Trophoblast cell (in vitro differentiated cells and primary cell): ENCODE data around the gene RHPN2.

Experiments
- DNase-seq, 2 donors: peaks; one replicate each; pipeline ENCODE4 v3.0.0-alpha.2; 2016
- H2AFZ ChIP-seq: 2 replicates; pipeline ENCODE4 v1.6.1; 2013; ENCODE audit warnings: low read length, moderate library complexity, mild to moderate bottlenecking; ENCODE audit not compliant: insufficient read depth, poor library complexity
- H2AK5ac ChIP-seq: 2 replicates; pipeline ENCODE4 v1.6.1; 2013; ENCODE audit warnings: mild to moderate bottlenecking, low read length
- H2BK120ac ChIP-seq: 2 replicates; pipeline ENCODE4 v1.6.1; 2013; ENCODE audit warnings: low read length, mild to moderate bottlenecking, moderate library complexity; ENCODE audit not compliant: insufficient read depth, poor library complexity
- H2BK12ac ChIP-seq: 2 replicates; pipeline ENCODE4 v1.6.1; 2013; ENCODE audit warnings: mild to moderate bottlenecking, low read length, moderate library complexity
- H2BK5ac ChIP-seq: 2 replicates; pipeline ENCODE4 v1.6.1; 2013; ENCODE audit warnings: low read length, low read depth, moderate library complexity, mild to moderate bottlenecking; ENCODE audit not compliant: poor library complexity
- H3K14ac ChIP-seq: 2 replicates; pipeline ENCODE4 v1.6.1; 2013; ENCODE audit warnings: mild to moderate bottlenecking, low read length
- H3K18ac ChIP-seq: 2 replicates; pipeline ENCODE4 v1.6.1; 2013; ENCODE audit warnings: mild to moderate bottlenecking, low read length
- H3K23ac ChIP-seq: 2 replicates; pipeline ENCODE4 v1.6.1; 2013; ENCODE audit warnings: low read length
- H3K27ac ChIP-seq: 2 replicates; pipeline ENCODE4 v1.5.1; 2013; ENCODE audit warnings: low read depth, mild to moderate bottlenecking, inconsistent platforms, low read length, moderate library complexity
- H3K27me3 ChIP-seq: 2 replicates; pipeline ENCODE4 v1.6.1; 2013; ENCODE audit warnings: inconsistent platforms, mild to moderate bottlenecking, low read length, moderate library complexity; ENCODE audit not compliant: insufficient read depth
- H3K36me3 ChIP-seq, 2 experiments: 1 replicate in 1 of 2; 2 replicates in 1 of 2; pipeline ENCODE4 v1.6.1; 2013; ENCODE audit warnings: low read length in 2 of 2, mild to moderate bottlenecking in 2 of 2, moderate library complexity in 1 of 2; ENCODE audit not compliant: insufficient read depth in 2 of 2, control insufficient read depth in 1 of 2
- H3K4ac ChIP-seq: 2 replicates; pipeline ENCODE4 v1.6.1; 2013; ENCODE audit warnings: low read depth, mild to moderate bottlenecking, low read length, moderate library complexity
- H3K4me1 ChIP-seq, 2 experiments: 1 replicate in 1 of 2; 2 replicates in 1 of 2; pipeline ENCODE4 v1.6.1; 2013; ENCODE audit warnings: low read length in 2 of 2, mild to moderate bottlenecking in 2 of 2, moderate library complexity in 1 of 2; ENCODE audit not compliant: insufficient read depth in 2 of 2, control insufficient read depth in 1 of 2
- H3K4me2 ChIP-seq: 2 replicates; pipeline ENCODE4 v1.6.1; 2013; ENCODE audit warnings: inconsistent platforms, mild to moderate bottlenecking, low read length, moderate library complexity
- H3K4me3 ChIP-seq: 2 replicates; pipeline ENCODE4 v1.5.1; 2013; ENCODE audit warnings: mild to moderate bottlenecking, low read depth, low read length, inconsistent platforms
- H3K79me1 ChIP-seq: one replicate; pipeline ENCODE4 v1.6.1; 2013; ENCODE audit warnings: low read length
- H3K79me2 ChIP-seq: 2 replicates; pipeline ENCODE4 v1.6.1; 2013; ENCODE audit warnings: low read length, mild to moderate bottlenecking; ENCODE audit not compliant: control insufficient read depth, insufficient read depth, poor library complexity
- H3K9ac ChIP-seq: 2 replicates; pipeline ENCODE4 v1.6.1; 2013; ENCODE audit warnings: mild to moderate bottlenecking, low read length
- H3K9me3 ChIP-seq: 2 replicates; pipeline ENCODE4 v1.6.1; 2013; ENCODE audit warnings: low read depth, mild to moderate bottlenecking, control low read depth, inconsistent platforms, low read length; ENCODE audit not compliant: insufficient read depth
- H4K12ac ChIP-seq: 2 replicates; pipeline ENCODE4 v1.6.1; 2013; ENCODE audit warnings: low read depth, mild to moderate bottlenecking, low read length, moderate library complexity
- H4K8ac ChIP-seq: 2 replicates; pipeline ENCODE4 v1.6.1; 2013; ENCODE audit warnings: low read depth, mild to moderate bottlenecking, low read length, moderate library complexity
- H4K91ac ChIP-seq: one replicate; pipeline ENCODE4 v1.6.1; 2013; ENCODE audit warnings: low read depth, mild to moderate bottlenecking, low read length, moderate library complexity
- WGBS: extraction: QIAGEN DNeasy Blood & Tissue Kit; methylation state at CpG from one replicate; pipeline ENCODE4 v1.1.7; 2013; ENCODE audit warnings: missing lambda C conversion rate; ENCODE audit not compliant: insufficient read length, insufficient coverage; ENCODE audit errors: extremely low coverage; 5-methylcytosine and 5-hydroxymethylcytosine counted together

Gene RHPN2

DNA sequence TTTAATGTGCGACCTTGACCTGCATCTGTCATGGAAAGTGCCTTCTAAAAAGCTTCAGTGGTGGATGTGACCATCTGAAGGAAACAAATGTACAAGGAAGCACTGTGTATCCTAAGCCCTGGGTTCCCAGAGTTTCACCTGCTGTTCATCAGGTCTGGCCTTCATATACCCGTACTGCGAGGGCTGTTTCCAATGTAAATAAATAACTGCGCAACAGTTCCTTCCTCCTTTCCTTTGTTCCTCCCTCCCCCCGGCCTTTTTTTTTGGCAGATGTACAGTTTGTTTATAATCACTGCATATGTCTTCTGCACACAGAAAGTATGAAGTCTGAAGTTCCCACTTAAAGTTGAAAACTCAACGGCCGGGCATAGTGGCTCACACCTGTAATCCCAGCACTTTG, 87.4 kb downstream of the RHPN2 start:
- Histone ChIP-seq H2BK5ac (no peak overlapping the region), H4K8ac (no peak overlapping the region), H3K4me3 (no peak overlapping the region), H3K4me2 (no peak overlapping the region), H4K12ac (no peak overlapping the region), H2BK12ac (no peak overlapping the region), H3K79me1 (peaks cover 1% of the 10 kb centered on the region), H3K23ac (no peak overlapping the region), H3K9ac (peak overlapping the region; percentile 21), H3K4ac (no peak overlapping the region), H3K9me3 (no peaks in the 10 kb centered on the region), H3K4me1 (no peaks in the 10 kb centered on the region), H2AFZ (no peak overlapping the region), H3K36me3 (peaks cover 4 to 5% of the 10 kb centered on the region in 2 experiments), H3K27ac (no peak overlapping the region), H3K27me3 (no peaks in the 10 kb centered on the region), H2BK120ac (no peak overlapping the region), H2AK5ac (no peak overlapping the region), H4K91ac (no peak overlapping the region), H3K18ac (no peak overlapping the region), H3K79me2 (no peaks in the 10 kb centered on the region), H3K14ac (no peak overlapping the region)
- WGBS, result no CpG with 5 or more reads among the region's 7 CpGs
- no peak for DNase-seq

GRCh38 chr19:32976223-32976805, 88.4 kb downstream of the RHPN2 start:
- H2BK5ac ChIP-seq, result no peak overlapping the region
- no peak overlapping the region for H4K12ac ChIP-seq
- no peak overlapping the region for H2AFZ ChIP-seq
- H4K8ac ChIP-seq, result no peak overlapping the region
- H3K4me1 ChIP-seq, result no peaks in the 10 kb centered on the region
- H2BK12ac ChIP-seq, result no peak overlapping the region
- H4K91ac ChIP-seq, result no peak overlapping the region
- no peak overlapping the region for H3K14ac ChIP-seq
- H2BK120ac ChIP-seq, result no peak overlapping the region
- H3K18ac ChIP-seq, result no peak overlapping the region
- H3K9ac ChIP-seq, result no peak overlapping the region
- no peak overlapping the region for H3K23ac ChIP-seq
- no peak overlapping the region for H3K4me3 ChIP-seq
- no peak overlapping the region for H3K27ac ChIP-seq
- H3K79me1 ChIP-seq, result peaks cover 3% of the 10 kb centered on the region
- peaks cover 4 to 5% of the 10 kb centered on the region in 2 experiments for H3K36me3 ChIP-seq
- DNase-seq, result peak; percentile 77 to 93
- no peaks in the 10 kb centered on the region for H3K9me3 ChIP-seq
- no peak overlapping the region for H2AK5ac ChIP-seq
- no peak overlapping the region for H3K4ac ChIP-seq
- WGBS, result no CpG with 5 or more reads among the region's 14 CpGs
- peaks cover under 1% of the 10 kb centered on the region for H3K79me2 ChIP-seq
- no peaks in the 10 kb centered on the region for H3K27me3 ChIP-seq
- H3K4me2 ChIP-seq, result no peak overlapping the region

- H2BK120ac ChIP-seq, result no peak within 1 kb of the TSS
- H4K12ac ChIP-seq, result peak within 1 kb of the TSS; percentile 33
- WGBS, result no CpG with 5 or more reads among the region's 57 CpGs
- no peak within 1 kb of the TSS for H3K27ac ChIP-seq
- peak within 1 kb of the TSS; percentile 84 for H3K4ac ChIP-seq
- H2AK5ac ChIP-seq, result peak within 1 kb of the TSS; percentile 59
- no peaks in the 10 kb centered on the region for H3K27me3 ChIP-seq
- H3K9ac ChIP-seq, result peak within 1 kb of the TSS; percentile 71
- H3K23ac ChIP-seq, result no peak within 1 kb of the TSS
- H3K18ac ChIP-seq, result peak within 1 kb of the TSS; percentile 14
- H4K91ac ChIP-seq, result peak within 1 kb of the TSS; percentile 40
- H3K4me3 ChIP-seq, result peak within 1 kb of the TSS; percentile 85
- H3K79me1 ChIP-seq, result peaks cover 3% of the 10 kb centered on the region
- H3K9me3 ChIP-seq, result no peaks in the 10 kb centered on the region
- H3K14ac ChIP-seq, result peak within 1 kb of the TSS; percentile 1
- no peak within 1 kb of the TSS for H2BK12ac ChIP-seq
- H4K8ac ChIP-seq, result peak within 1 kb of the TSS; percentile 82
- H2AFZ ChIP-seq, result peak within 1 kb of the TSS; percentile 4
- peak; percentile 99 to 100 for DNase-seq
- H3K4me1 ChIP-seq, result peaks cover 3 to 4% of the 10 kb centered on the region in 2 experiments
- peak within 1 kb of the TSS; percentile 82 for H3K4me2 ChIP-seq
- peak within 1 kb of the TSS; percentile 7 for H2BK5ac ChIP-seq
- H3K79me2 ChIP-seq, result peaks cover 4% of the 10 kb centered on the region
- H3K36me3 ChIP-seq, result peaks cover 8 to 11% of the 10 kb centered on the region in 2 experiments
These were observed 92.8 kb downstream of the RHPN2 start, which contains the start of the genes CEP89 and FAAP24 for GRCh38 chr19:32971715-32972540. Gene CEP89, minus strand, starts transcription at chr19:32971958. Its CDS starts 84 bp downstream, at chr19:32971874. Gene FAAP24, plus strand, starts transcription at chr19:32972242. Its CDS starts 955 bp downstream, at chr19:32973197.

DNA sequence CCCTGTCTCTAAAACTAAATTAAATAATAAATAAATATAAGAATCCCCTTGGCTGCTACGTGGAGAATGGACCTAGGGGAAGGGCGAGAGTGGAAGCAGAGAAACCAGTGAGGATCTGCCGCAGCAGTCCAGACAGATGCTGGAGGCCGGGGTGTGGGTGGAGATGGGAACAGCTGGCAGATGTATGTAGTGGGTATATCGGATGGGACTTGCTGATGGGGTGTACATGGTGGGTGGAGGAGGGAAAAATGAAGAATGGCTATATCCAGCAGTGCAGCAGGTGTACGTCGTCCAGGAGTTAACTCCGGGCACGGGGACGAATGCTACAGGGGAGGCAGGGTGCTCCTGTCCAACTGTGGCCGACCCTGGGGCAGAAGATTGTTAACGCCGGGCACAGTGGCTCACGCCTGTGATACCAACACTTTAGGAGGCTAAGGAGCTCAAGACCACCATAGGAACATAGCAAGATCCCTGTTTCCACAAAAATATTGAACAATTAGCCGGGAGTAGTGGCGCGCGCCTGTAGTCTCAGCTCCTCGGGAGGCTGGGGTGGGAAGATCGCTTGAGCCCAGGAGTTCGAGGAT, 93.6 kb downstream of the RHPN2 start:
- Histone ChIP-seq H2BK5ac (no peak overlapping the region), H3K18ac (peak overlapping the region; percentile 14), H3K4ac (peak overlapping the region; percentile 84), H3K9ac (peak overlapping the region; percentile 51), H3K4me3 (peak overlapping the region; percentile 85), H2AFZ (peak overlapping the region; percentile 4), H3K27me3 (no peaks in the 10 kb centered on the region), H4K12ac (peak overlapping the region; percentile 33), H2AK5ac (peak overlapping the region; percentile 59), H3K14ac (peak overlapping the region; percentile 1), H3K9me3 (no peaks in the 10 kb centered on the region), H3K36me3 (peaks cover 5 to 13% of the 10 kb centered on the region in 2 experiments), H3K79me2 (peaks cover 4% of the 10 kb centered on the region), H3K4me2 (peak overlapping the region; percentile 82), H4K8ac (peak overlapping the region; percentile 48), H2BK120ac (no peak overlapping the region), H2BK12ac (no peak overlapping the region), H4K91ac (peak overlapping the region; percentile 20), H3K27ac (no peak overlapping the region), H3K23ac (no peak overlapping the region), H3K4me1 (peaks cover 3 to 4% of the 10 kb centered on the region in 2 experiments), H3K79me1 (peaks cover 3% of the 10 kb centered on the region)
- no peak for DNase-seq
- WGBS, result no CpG with 5 or more reads among the region's 21 CpGs
